HUDEP-2 (cell line): Measurements from ENCODE around the gene KRTAP2-2.
"Not testable (repeated sequence)": the region's sequence is repeated elsewhere in the genome, so short reads cannot be mapped to it uniquely, and the experiment has no call there.

ENCODE experiments used
- DNase-seq, 76 experiments: peaks; one replicate each; lab custom pipeline; 2025; ENCODE audit not compliant: unreplicated experiment in 76 of 76; lab: John Stamatoyannopoulos, UW

KRTAP2-2 gene

GRCh38 chr17:41065016-41065689, 10.1 kb upstream of the KRTAP2-2 start:
- DNase-seq: not testable (repeated sequence)

- DNase-seq: peak in 1 of 76 experiments; percentile 4
Measured at GRCh38 chr17:41064301-41064700, 9.3 kb upstream of the KRTAP2-2 start.

GRCh38 chr17:41063449-41063848, 8.4 kb upstream of the KRTAP2-2 start:
- DNase-seq: no peak

GRCh38 chr17:41061964-41062363, 6.9 kb upstream of the KRTAP2-2 start:
- no peak for DNase-seq

GRCh38 chr17:41060052-41060604, 5.1 kb upstream of the KRTAP2-2 start, which contains the start of gene KRTAP2-3:
TSS of gene KRTAP2-3 (minus strand) at chr17:41060114. CDS start at chr17:41060050, 64 bp downstream.
- no peak for DNase-seq

GRCh38 chr17:41059276-41060051, 4.4 kb upstream of the KRTAP2-2 start:
- DNase-seq: not testable (repeated sequence)

- DNase-seq: no peak
Measured at GRCh38 chr17:41058741-41059140, 3.7 kb upstream of the KRTAP2-2 start.

GRCh38 chr17:41057547-41057946, 2.5 kb upstream of the KRTAP2-2 start:
- DNase-seq: no peak

GRCh38 chr17:41054556-41054955, 474 bp downstream of the KRTAP2-2 start:
- not testable (repeated sequence) for DNase-seq

- no peak for DNase-seq
Measured at GRCh38 chr17:41054025-41054424, 1.0 kb downstream of the KRTAP2-2 start.

GRCh38 chr17:41052566-41052965, 2.5 kb downstream of the KRTAP2-2 start:
- no peak for DNase-seq

GRCh38 chr17:41049110-41049509, 5.9 kb downstream of the KRTAP2-2 start:
- DNase-seq: no peak

GRCh38 chr17:41048441-41048840, 6.6 kb downstream of the KRTAP2-2 start:
- DNase-seq: no peak

- not testable (repeated sequence) for DNase-seq
Measured at GRCh38 chr17:41046735-41047465, 8.1 kb downstream of the KRTAP2-2 start, which contains the start of gene KRTAP2-1. TSS of gene KRTAP2-1 (minus strand) at chr17:41047316. CDS start at chr17:41047267, 49 bp downstream.

- no peak for DNase-seq
Measured at GRCh38 chr17:41042953-41043352, 12.1 kb downstream of the KRTAP2-2 start.

- not testable (repeated sequence) for DNase-seq
Measured at GRCh38 chr17:41040783-41041571, 14.1 kb downstream of the KRTAP2-2 start, which contains the start of gene KRTAP1-1. TSS of gene KRTAP1-1 (minus strand) at chr17:41041450. CDS start at chr17:41041397, 53 bp downstream.

GRCh38 chr17:41037853-41038350, 17.1 kb downstream of the KRTAP2-2 start:
- no peak for DNase-seq

- DNase-seq: not testable (repeated sequence)
Measured at GRCh38 chr17:41034346-41034935, 20.6 kb downstream of the KRTAP2-2 start, which contains the start of gene KRTAP1-3. TSS of gene KRTAP1-3 (minus strand) at chr17:41034874. CDS start at chr17:41034821, 53 bp downstream.

GRCh38 chr17:41029633-41030245, 25.3 kb downstream of the KRTAP2-2 start, which contains the start of gene KRTAP1-4:
TSS of gene KRTAP1-4 (minus strand) at chr17:41030195. CDS start at chr17:41030078, 117 bp downstream.
- DNase-seq: no peak
